Skeletal muscle tissue (tissue), 4 donors: ENCODE results near the gene SLC26A6. TPM values are rescaled to one million over a fixed set of nuclear protein-coding genes. Genes with fewer than 3 reads are reported as not detected.

Source experiments
- H3K27ac ChIP-seq: one replicate; pipeline ENCODE4 v1.7.0; 2013; ENCODE audit warnings: mild to moderate bottlenecking, low read depth, low read length, inconsistent platforms
- H3K27me3 ChIP-seq, 3 donors: one replicate each; pipeline ENCODE4 v1.7.0; 2013; ENCODE audit warnings: low read length in 3 of 3; ENCODE audit not compliant: control insufficient read depth in 3 of 3, insufficient read depth in 3 of 3
- H3K36me3 ChIP-seq, 3 donors: one replicate each; pipeline ENCODE4 v1.7.0; 2013; ENCODE audit warnings: low read length in 3 of 3; ENCODE audit not compliant: control insufficient read depth in 3 of 3, insufficient read depth in 3 of 3
- H3K4me1 ChIP-seq, 3 donors: one replicate each; pipeline ENCODE4 v1.7.0; 2013; ENCODE audit warnings: low read length in 3 of 3, mild to moderate bottlenecking in 3 of 3; ENCODE audit not compliant: control insufficient read depth in 3 of 3, insufficient read depth in 3 of 3
- H3K4me3 ChIP-seq, 3 donors: one replicate each; pipeline ENCODE4 v1.7.0; 2013; ENCODE audit warnings: low read length in 3 of 3
- H3K9ac ChIP-seq, 3 donors: one replicate each; pipeline ENCODE4 v1.7.0; 2013; ENCODE audit warnings: low read length in 3 of 3, mild to moderate bottlenecking in 3 of 3, moderate library complexity in 2 of 3, low read depth in 1 of 3
- H3K9me3 ChIP-seq, 3 donors: one replicate each; pipeline ENCODE4 v1.7.0; 2013; ENCODE audit warnings: low read length in 3 of 3; ENCODE audit not compliant: control insufficient read depth in 3 of 3
- total RNA-seq: library from RNA; depleted of rRNA; stranded (reverse); fragments of >200 nt; gene quantifications from one replicate; pipeline ENCODE4 v1.2.3, GENCODE V29; 2014
- donor health status: Osteomylitis.

The SLC26A6 gene
- total RNA-seq, 1 donor from 2014 or later: 9.4 TPM

GRCh38 chr3:48600711-48601621 lies 34.3 kb downstream of the SLC26A6 start:
- peak overlapping the region in 1 of 3 donors; percentile 70 for H3K9ac ChIP-seq
- H3K27ac ChIP-seq: peak overlapping the region; percentile 97
- peak overlapping the region in 1 of 3 donors; percentile 29 for H3K4me3 ChIP-seq
- H3K36me3 ChIP-seq: peaks cover 60 to 77% (median 71%) of the 10 kb centered on the region in 3 donors
- H3K9me3 ChIP-seq: no peaks in the 10 kb centered on the region
- H3K4me1 ChIP-seq: peaks cover 57 to 93% (median 71%) of the 10 kb centered on the region in 3 donors
- no peaks in the 10 kb centered on the region for H3K27me3 ChIP-seq

DNA sequence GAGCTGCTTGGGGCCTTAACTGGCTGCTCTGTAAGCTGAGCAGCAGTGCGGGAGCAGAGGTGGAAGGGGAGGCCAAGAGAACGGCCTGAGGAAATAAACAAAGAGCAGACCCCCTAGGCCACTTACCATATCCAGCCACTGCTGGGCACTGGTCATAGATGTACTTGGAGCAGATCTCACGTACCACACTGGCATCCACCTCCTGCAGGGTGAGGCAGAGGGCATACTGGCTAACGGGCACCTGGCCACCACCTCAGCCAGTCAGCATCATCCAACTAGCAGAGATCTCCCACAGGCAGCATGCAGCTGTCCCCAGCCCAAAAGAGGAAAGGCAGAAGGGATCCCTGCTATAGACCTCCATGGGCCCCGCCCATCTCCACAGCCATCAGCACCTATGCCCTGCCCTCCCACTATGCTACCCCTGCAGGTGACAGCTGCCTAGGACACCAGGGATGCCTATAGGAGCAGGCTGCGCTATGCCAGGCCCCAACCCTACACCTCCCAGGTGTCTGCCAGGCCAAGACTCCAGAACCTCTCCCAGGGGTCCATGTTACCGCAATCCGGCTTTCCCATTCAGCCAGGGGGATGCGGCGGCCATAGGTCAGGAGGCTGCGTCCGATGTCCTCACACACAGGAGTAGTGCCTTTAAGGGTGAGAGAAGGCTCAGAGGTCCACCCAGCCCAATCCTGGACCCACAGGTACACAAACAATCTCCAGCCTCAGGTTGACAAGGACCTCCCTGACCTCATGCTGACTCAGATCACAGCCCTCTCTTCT lies 35.6 kb downstream of the SLC26A6 start:
- peaks cover 59 to 91% (median 76%) of the 10 kb centered on the region in 3 donors for H3K4me1 ChIP-seq
- H3K4me3 ChIP-seq: peak overlapping the region in 2 of 3 donors; percentile 30 to 52
- peaks cover 48 to 64% (median 59%) of the 10 kb centered on the region in 3 donors for H3K36me3 ChIP-seq
- H3K27me3 ChIP-seq: no peaks in the 10 kb centered on the region
- H3K9ac ChIP-seq: peak overlapping the region; percentile 55 to 83 (median 63)
- peak overlapping the region; percentile 97 for H3K27ac ChIP-seq
- no peaks in the 10 kb centered on the region for H3K9me3 ChIP-seq

- no peaks in the 10 kb centered on the region for H3K27me3 ChIP-seq
- no peaks in the 10 kb centered on the region for H3K9me3 ChIP-seq
- peak overlapping the region; percentile 11 to 52 (median 30) for H3K4me3 ChIP-seq
- H3K36me3 ChIP-seq: peaks cover 42 to 58% (median 53%) of the 10 kb centered on the region in 3 donors
- H3K4me1 ChIP-seq: peaks cover 63 to 92% (median 82%) of the 10 kb centered on the region in 3 donors
- peak overlapping the region; percentile 55 to 83 (median 63) for H3K9ac ChIP-seq
- H3K27ac ChIP-seq: peak overlapping the region; percentile 97
Observed at GRCh38 chr3:48599077-48599501, 36.2 kb downstream of the SLC26A6 start.

GRCh38 chr3:48598323-48599076 lies 36.8 kb downstream of the SLC26A6 start:
- Histone ChIP-seq H3K4me1 (peaks cover 63 to 91% (median 82%) of the 10 kb centered on the region in 3 donors), H3K27ac (peak overlapping the region; percentile 97), H3K4me3 (peak overlapping the region; percentile 11 to 52 (median 30)), H3K9me3 (no peaks in the 10 kb centered on the region), H3K9ac (peak overlapping the region; percentile 54 to 83 (median 68)), H3K27me3 (no peaks in the 10 kb centered on the region), H3K36me3 (peaks cover 36 to 52% (median 47%) of the 10 kb centered on the region in 3 donors)

GRCh38 chr3:48597408-48597800 lies 37.9 kb downstream of the SLC26A6 start:
- Histone ChIP-seq H3K27me3 (peaks cover 0 to 6% (median 0%) of the 10 kb centered on the region in 3 donors), H3K9me3 (no peaks in the 10 kb centered on the region), H3K4me1 (peaks cover 63 to 80% (median 75%) of the 10 kb centered on the region in 3 donors), H3K9ac (peak overlapping the region; percentile 46 to 83 (median 68)), H3K27ac (peak overlapping the region; percentile 97), H3K4me3 (no peak overlapping the region), H3K36me3 (peaks cover 27 to 41% (median 36%) of the 10 kb centered on the region in 3 donors)

GRCh38 chr3:48596676-48597407 lies 38.4 kb downstream of the SLC26A6 start:
- no peak overlapping the region for H3K4me3 ChIP-seq
- peaks cover 0 to 6% (median 0%) of the 10 kb centered on the region in 3 donors for H3K27me3 ChIP-seq
- H3K9me3 ChIP-seq: no peaks in the 10 kb centered on the region
- peaks cover 27 to 39% (median 36%) of the 10 kb centered on the region in 3 donors for H3K36me3 ChIP-seq
- H3K4me1 ChIP-seq: peaks cover 62 to 75% (median 75%) of the 10 kb centered on the region in 3 donors
- no peak overlapping the region for H3K9ac ChIP-seq
- H3K27ac ChIP-seq: peak overlapping the region; percentile 97

GRCh38 chr3:48596157-48596556 lies 39.1 kb downstream of the SLC26A6 start:
- peak overlapping the region in 1 of 3 donors; percentile 60 for H3K9ac ChIP-seq
- H3K4me1 ChIP-seq: peaks cover 55 to 68% (median 68%) of the 10 kb centered on the region in 3 donors
- peaks cover 0 to 6% (median 0%) of the 10 kb centered on the region in 3 donors for H3K27me3 ChIP-seq
- H3K4me3 ChIP-seq: no peak overlapping the region
- H3K27ac ChIP-seq: no peak overlapping the region
- H3K9me3 ChIP-seq: no peaks in the 10 kb centered on the region
- peaks cover 24 to 33% (median 32%) of the 10 kb centered on the region in 3 donors for H3K36me3 ChIP-seq

DNA sequence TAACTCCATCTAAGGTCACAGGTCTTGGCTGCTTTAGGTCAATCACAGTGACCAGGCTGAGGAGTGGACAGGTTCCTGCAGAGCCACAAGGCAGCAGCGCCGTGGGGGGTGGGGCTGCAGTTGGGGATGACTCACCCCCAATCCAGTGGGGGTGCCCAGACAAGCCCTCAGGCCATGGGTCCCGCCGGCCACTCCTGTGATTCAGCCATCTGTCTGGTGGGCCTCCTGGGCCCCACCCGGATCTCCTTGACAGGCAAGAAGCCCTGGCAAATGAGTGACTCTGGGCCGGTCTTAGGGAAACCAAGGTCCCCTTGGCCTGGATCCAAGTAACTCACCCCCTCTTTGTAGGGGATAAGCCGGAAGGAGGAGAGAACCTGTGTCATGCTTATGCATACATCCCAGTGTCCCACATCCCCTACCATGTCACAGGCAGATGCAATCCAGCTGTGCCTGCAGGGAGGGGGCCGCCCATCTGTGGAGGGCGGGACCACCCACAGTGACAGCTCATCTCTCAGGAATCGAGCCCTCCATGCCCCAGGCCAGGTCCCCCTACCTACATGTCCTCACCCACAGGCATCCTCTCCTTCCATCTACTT lies 39.6 kb downstream of the SLC26A6 start:
- Histone ChIP-seq H3K9ac (peak overlapping the region in 1 of 3 donors; percentile 60), H3K4me3 (no peak overlapping the region), H3K36me3 (peaks cover 22 to 28% (median 26%) of the 10 kb centered on the region in 3 donors), H3K27ac (no peak overlapping the region), H3K9me3 (no peaks in the 10 kb centered on the region), H3K27me3 (peaks cover 0 to 6% (median 0%) of the 10 kb centered on the region in 3 donors), H3K4me1 (peaks cover 50 to 63% (median 63%) of the 10 kb centered on the region in 3 donors)
